CD4-positive, alpha-beta T cell (primary cell): ENCODE measurements around the gene PRKCB. TPM values are rescaled to one million over a fixed set of nuclear protein-coding genes. Genes with fewer than 3 reads are reported as not detected.

Experiments
- ATAC-seq: fragments of 200-7000 bp; cut with Tn5 transposase; one replicate; pipeline ENCODE4 v1.10.0; 2022; ENCODE audit warnings: mild to moderate bottlenecking; ENCODE audit not compliant: poor library complexity
- CTCF ChIA-PET: fragments of 350-600 bp; sonication (Branson Sonifier 250); formaldehyde crosslinking; loops from one replicate; lab custom pipeline; 2021; ENCODE audit warnings: antibody characterized with exemption, inconsistent platforms; lab: Charles Lee
- POLR2A ChIA-PET: fragments of 350-600 bp; sonication (Branson Sonifier 250); formaldehyde crosslinking; loops from one replicate; lab custom pipeline; 2021; ENCODE audit warnings: antibody characterized with exemption, inconsistent platforms; lab: Charles Lee
- DNase-seq, 14 experiments: peaks; one replicate each; pipeline ENCODE4 v3.0.0-alpha.2; 2013 to 2020; ENCODE audit warnings: mixed read lengths in 2 of 14
- H3K27ac ChIP-seq, 2 donors: one replicate each; pipeline versions ENCODE4 v1.5.1 to v1.7.0; 2013; ENCODE audit warnings: low read length in 2 of 2, low read depth in 1 of 2, mild to moderate bottlenecking in 1 of 2
- H3K27me3 ChIP-seq, 2 experiments: 1 replicate in 1 of 2; 2 replicates in 1 of 2; pipeline versions ENCODE4 v1.6.1 to v1.7.0; 2013; ENCODE audit warnings: low read length in 2 of 2, control low read depth in 1 of 2, mild to moderate bottlenecking in 1 of 2, moderate library complexity in 1 of 2; ENCODE audit not compliant: insufficient read depth in 2 of 2, control insufficient read depth in 1 of 2
- H3K36me3 ChIP-seq: one replicate; pipeline ENCODE4 v1.6.1; 2013; ENCODE audit warnings: low read length, control low read depth; ENCODE audit not compliant: insufficient read depth
- H3K4me1 ChIP-seq: one replicate; pipeline ENCODE4 v1.6.1; 2013; ENCODE audit warnings: low read length, control low read depth; ENCODE audit not compliant: insufficient read depth
- H3K4me3 ChIP-seq: one replicate; pipeline ENCODE4 v1.5.1; 2013; ENCODE audit warnings: mild to moderate bottlenecking, low read length, moderate library complexity
- H3K9me3 ChIP-seq, 2 experiments: 1 replicate in 1 of 2; 2 replicates in 1 of 2; pipeline versions ENCODE4 v1.6.1 to v1.7.0; 2013; ENCODE audit warnings: low read length in 2 of 2, mild to moderate bottlenecking in 2 of 2, control low read depth in 1 of 2, moderate library complexity in 1 of 2; ENCODE audit not compliant: control insufficient read depth in 1 of 2, insufficient read depth in 1 of 2
- H3K27ac Mint-ChIP-seq: one replicate; pipeline ENCODE4 v1.8.0; 2020; ENCODE audit warnings: mixed read lengths
- H3K27me3 Mint-ChIP-seq: one replicate; pipeline ENCODE4 v1.8.0; 2021; ENCODE audit warnings: mixed read lengths
- H3K36me3 Mint-ChIP-seq: one replicate; pipeline ENCODE4 v1.8.0; 2021; ENCODE audit warnings: low read depth, mixed read lengths
- H3K4me1 Mint-ChIP-seq: one replicate; pipeline ENCODE4 v1.8.0; 2021; ENCODE audit warnings: low read depth, mixed read lengths
- H3K4me3 Mint-ChIP-seq: one replicate; pipeline ENCODE4 v1.8.0; 2020; ENCODE audit warnings: mild to moderate bottlenecking, mixed read lengths
- H3K9me3 Mint-ChIP-seq: one replicate; pipeline ENCODE4 v1.8.0; 2020; ENCODE audit warnings: mixed read lengths
- CTCF ChIP-seq: fragments of 200-600 bp; IDR thresholded peaks from one replicate; pipeline ENCODE4 v1.8.0; 2022; ENCODE audit warnings: antibody characterized with exemption, mild to moderate bottlenecking
- intact Hi-C, 2 experiments: fragments of 100-400 bp; cut with DNase I in 1 of 2; cut with micrococcal nuclease in 1 of 2; formaldehyde crosslinking; loops; one replicate each; pipeline versions ENCODE4 v1.15.1 to v1.9.0; 2023 to 2025; cut with DNase I, micrococcal nuclease
- total RNA-seq, 174 experiments: library from RNA in 2 of 174; stranded (reverse) in 2 of 174; gene quantifications; one replicate each; pipeline ENCODE4 v1.2.3 and lab custom pipeline; 2021 to 2026

The PRKCB gene
- total RNA-seq, 2 experiments from 2014 or later: 64.7 TPM

- H3K27me3 Mint-ChIP-seq: no peaks in the 10 kb centered on the region
- no peaks in the 10 kb centered on the region for H3K9me3 Mint-ChIP-seq
- ChIA-PET POLR2A (interaction anchor here (0.6 to 1.4 kb wide), 12 partner anchors 25 to 207 kb away, joined by 3 to 17 read pairs (median 4); partner anchors contain the start of gene PRKCB), CTCF (interaction anchor here (0.5 to 2.3 kb wide), 16 partner anchors 11 to 210 kb away, joined by 3 to 29 read pairs (median 4); no protein-coding TSS in a partner anchor)
- peak; percentile 66 to 91 (median 78) for DNase-seq
- Histone ChIP-seq H3K27me3 (no peaks in the 10 kb centered on the region), H3K9me3 (no peaks in the 10 kb centered on the region), H3K36me3 (peaks cover 5% of the 10 kb centered on the region), H3K4me3 (no peak overlapping the region), H3K27ac (no peak overlapping the region), H3K4me1 (peaks cover 43% of the 10 kb centered on the region)
- H3K4me1 Mint-ChIP-seq: peaks cover 57% of the 10 kb centered on the region
- peak; percentile 84 for TF ChIP-seq CTCF
- peak; percentile 30 for ATAC-seq
- H3K4me3 Mint-ChIP-seq: no peak overlapping the region
- H3K36me3 Mint-ChIP-seq: peaks cover 8% of the 10 kb centered on the region
- H3K27ac Mint-ChIP-seq: peak overlapping the region; percentile 67
- intact Hi-C loops: loop anchor here (1.0 to 5.0 kb wide), 6 partner anchors 24 to 207 kb away; no protein-coding TSS in a partner anchor
These were observed 174.8 kb downstream of the PRKCB start for GRCh38 chr16:24010440-24011089.

DNA sequence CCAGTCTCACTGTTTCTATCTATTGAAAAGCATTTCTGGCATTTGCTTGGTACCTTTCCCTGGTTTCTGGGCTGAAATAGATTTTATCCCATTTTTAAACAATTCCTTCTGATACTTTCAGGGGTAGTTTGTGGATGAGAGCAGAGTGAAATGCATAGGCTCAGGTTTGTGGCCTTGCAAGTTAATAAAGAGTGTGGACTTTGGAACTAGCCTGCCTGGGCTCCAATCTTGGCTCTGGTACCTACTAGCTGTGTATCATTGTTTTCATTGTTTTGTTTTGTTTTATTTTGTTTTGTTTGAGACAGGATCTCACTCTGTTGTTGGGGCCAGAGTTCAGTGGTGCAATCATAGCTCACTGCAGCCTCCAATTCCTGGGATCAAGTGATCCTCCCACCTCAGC, 175.5 kb downstream of the PRKCB start:
- H3K27ac Mint-ChIP-seq: no peak overlapping the region
- Histone ChIP-seq H3K36me3 (no peaks in the 10 kb centered on the region), H3K27ac (no peak overlapping the region), H3K9me3 (no peaks in the 10 kb centered on the region), H3K27me3 (no peaks in the 10 kb centered on the region), H3K4me3 (no peak overlapping the region), H3K4me1 (peaks cover 43% of the 10 kb centered on the region)
- no peaks in the 10 kb centered on the region for H3K27me3 Mint-ChIP-seq
- no peak for DNase-seq
- H3K4me3 Mint-ChIP-seq: no peak overlapping the region
- no peak for ATAC-seq
- no peak for TF ChIP-seq CTCF
- intact Hi-C loops: loop anchor here (2.0 to 5.0 kb wide), 4 partner anchors 24 to 149 kb away; no protein-coding TSS in a partner anchor
- ChIA-PET POLR2A (interaction anchor here (1.4 kb wide), 1 partner anchor 208 kb away, joined by 10 read pairs; no protein-coding TSS in a partner anchor), CTCF (interaction anchor here (2.3 kb wide), 1 partner anchor 207 kb away, joined by 29 read pairs; no protein-coding TSS in a partner anchor)
- H3K4me1 Mint-ChIP-seq: peaks cover 56% of the 10 kb centered on the region
- peaks cover 8% of the 10 kb centered on the region for H3K36me3 Mint-ChIP-seq
- no peaks in the 10 kb centered on the region for H3K9me3 Mint-ChIP-seq

DNA sequence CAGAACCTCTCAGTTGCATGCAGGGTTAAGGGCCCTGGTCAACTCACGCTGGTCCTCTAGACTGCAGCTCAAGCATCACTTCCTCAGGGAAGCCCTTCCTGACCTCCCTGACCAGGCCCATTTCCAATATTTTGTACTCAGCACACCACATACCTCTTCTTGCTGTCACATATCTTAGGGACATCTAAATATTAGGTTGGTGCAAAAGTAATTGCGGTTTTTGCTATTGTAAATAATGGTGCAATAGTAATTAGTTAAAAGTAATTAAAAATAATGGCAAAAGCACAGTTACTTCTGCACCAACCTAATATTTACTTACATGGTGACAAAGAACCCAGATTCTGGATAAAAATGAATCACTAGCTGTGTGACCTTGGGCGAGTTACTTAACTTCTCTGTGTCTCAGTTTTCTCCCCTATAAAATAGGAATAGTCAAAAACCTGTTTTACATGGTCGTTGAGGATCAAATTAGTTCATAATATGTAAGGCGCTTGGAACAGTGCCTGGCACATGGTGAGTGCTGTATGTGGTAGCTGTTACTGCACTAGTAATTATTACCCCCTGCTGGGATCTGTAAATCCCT, 177.4 kb downstream of the PRKCB start:
- no peaks in the 10 kb centered on the region for H3K36me3 ChIP-seq
- POLR2A ChIA-PET: interaction anchor here (1.5 to 2.7 kb wide), 3 partner anchors 14 to 149 kb away, joined by 5 to 10 read pairs (median 6); no protein-coding TSS in a partner anchor
- H3K27me3 ChIP-seq: no peaks in the 10 kb centered on the region
- CTCF ChIA-PET: interaction anchor here (1.7 to 2.0 kb wide), 3 partner anchors 136 to 212 kb away, joined by 6 to 8 read pairs (median 8); no protein-coding TSS in a partner anchor
- no peak for TF ChIP-seq CTCF
- Mint-ChIP-seq H3K4me3 (peak overlapping the region; percentile 5), H3K27ac (peak overlapping the region; percentile 86), H3K27me3 (no peaks in the 10 kb centered on the region), H3K4me1 (peaks cover 66% of the 10 kb centered on the region), H3K9me3 (no peaks in the 10 kb centered on the region), H3K36me3 (peaks cover 8% of the 10 kb centered on the region)
- no peak for DNase-seq
- no peak for ATAC-seq
- H3K27ac ChIP-seq: no peak overlapping the region
- no peaks in the 10 kb centered on the region for H3K9me3 ChIP-seq
- H3K4me1 ChIP-seq: peaks cover 43% of the 10 kb centered on the region
- H3K4me3 ChIP-seq: no peak overlapping the region
- intact Hi-C loops: loop anchor here (5.0 kb wide), 2 partner anchors 61 to 151 kb away; no protein-coding TSS in a partner anchor
